Myocyte (in vitro differentiated cells): ENCODE measurements around the gene SEC22A. TPM values are rescaled to one million over a fixed set of nuclear protein-coding genes. Genes with fewer than 3 reads are reported as not detected.
A peak's percentile ranks its signal among the peaks of the same experiment; 100 is the strongest.

Experiments
- DNase-seq: peaks from one replicate; pipeline ENCODE4 v3.0.0-alpha.2; 2012; ENCODE audit warnings: low read depth
- polyA plus RNA-seq: library from polyadenylated mRNA; unstranded; fragments of >200 nt; gene quantifications from one replicate; pipeline ENCODE4 v1.2.1, GENCODE V29; 2012; ENCODE audit warnings: missing spikeins
- total RNA-seq: library from RNA; depleted of rRNA; stranded (reverse); fragments of >200 nt; gene quantifications from 2 replicates; pipeline ENCODE4 v1.2.3, GENCODE V29; 2014

The SEC22A gene
- 25.1 and 25.4 TPM in 2 replicates for total RNA-seq
- 14.3 TPM for polyA plus RNA-seq

- peak; percentile 94 for DNase-seq
Measured at GRCh38 chr3:123201557-123202427, at the start of gene SEC22A. SEC22A (plus strand) TSS chr3:123201943; CDS start chr3:123209218, 7,275 bp downstream.

- no peak for DNase-seq
Measured at GRCh38 chr3:123152687-123153086, 49.1 kb upstream of the SEC22A start.

- no peak for DNase-seq
Measured at GRCh38 chr3:123153125-123154019, 48.4 kb upstream of the SEC22A start.

GRCh38 chr3:123154020-123154985 lies 47.4 kb upstream of the SEC22A start:
- no peak for DNase-seq

GRCh38 chr3:123155471-123156011 lies 46.2 kb upstream of the SEC22A start:
- DNase-seq: no peak

GRCh38 chr3:123156276-123156995 lies 45.3 kb upstream of the SEC22A start:
- DNase-seq: no peak

- peak; percentile 29 for DNase-seq
Measured at GRCh38 chr3:123157209-123157597, 44.5 kb upstream of the SEC22A start.

GRCh38 chr3:123157598-123158287 lies 44.0 kb upstream of the SEC22A start:
- no peak for DNase-seq

- peak; percentile 50 for DNase-seq
Measured at GRCh38 chr3:123158330-123158729, 43.4 kb upstream of the SEC22A start.

- no peak for DNase-seq
Measured at GRCh38 chr3:123158899-123159390, 42.8 kb upstream of the SEC22A start.

- peak; percentile 33 for DNase-seq
Measured at GRCh38 chr3:123159926-123160635, 41.7 kb upstream of the SEC22A start.

- no peak for DNase-seq
Measured at GRCh38 chr3:123161167-123161566, 40.6 kb upstream of the SEC22A start.

- DNase-seq: no peak
Measured at GRCh38 chr3:123163141-123163540, 38.6 kb upstream of the SEC22A start.

GRCh38 chr3:123165163-123165562 lies 36.6 kb upstream of the SEC22A start:
- no peak for DNase-seq

- no peak for DNase-seq
Measured at GRCh38 chr3:123167686-123168085, 34.1 kb upstream of the SEC22A start.

GRCh38 chr3:123168122-123168521 lies 33.6 kb upstream of the SEC22A start:
- DNase-seq: no peak

- DNase-seq: no peak
Measured at GRCh38 chr3:123168605-123169004, 33.1 kb upstream of the SEC22A start.

- no peak for DNase-seq
Measured at GRCh38 chr3:123169492-123169929, 32.2 kb upstream of the SEC22A start.
